K562 (cell line): ENCODE measurements around the gene HBP1. TPM values are rescaled to one million over a fixed set of nuclear protein-coding genes. Genes with fewer than 3 reads are reported as not detected.

Experiments
- ATF1 ChIP-seq, 2 experiments: fragments of 450-650 bp in 1 of 2; IDR thresholded peaks; 2 replicates each; pipeline ENCODE4 v1.6.1; 2016; ENCODE audit warnings: missing compliant biosample characterization in 1 of 2, missing genetic modification characterization in 1 of 2
- CBFA2T3 ChIP-seq: fragments of 450-650 bp; IDR thresholded peaks from 2 replicates; pipeline ENCODE4 v1.6.1; 2017
- CCNT2 ChIP-seq: IDR thresholded peaks from 2 replicates; pipeline ENCODE4 v1.6.1; 2011; ENCODE audit warnings: borderline replicate concordance, low read depth, mild to moderate bottlenecking, moderate library complexity, mixed read lengths, low read length; ENCODE audit not compliant: insufficient read length; ENCODE audit errors: extremely low read depth
- ELF2 ChIP-seq: fragments of 250-450 bp; sonication (Bioruptor Pico); IDR thresholded peaks from 2 replicates; pipeline ENCODE4 v1.5.0; 2021; ENCODE audit warnings: mild to moderate bottlenecking
- ERF ChIP-seq: fragments of 450-650 bp; formaldehyde crosslinking; IDR thresholded peaks from 2 replicates; pipeline ENCODE4 v1.4.0; 2020; ENCODE audit warnings: mild to moderate bottlenecking, mixed read lengths
- GATAD2A ChIP-seq: fragments of 450-650 bp; IDR thresholded peaks from 2 replicates; pipeline ENCODE4 v1.6.1; 2017
- HNRNPK ChIP-seq: fragments of 200-400 bp; formaldehyde crosslinking; IDR thresholded peaks from one replicate; pipeline ENCODE4 v1.6.1; 2018; ENCODE audit warnings: mild to moderate bottlenecking, low read depth, low read length; ENCODE audit not compliant: poor library complexity, severe bottlenecking
- KDM1A ChIP-seq, 2 experiments: fragments of 450-650 bp; IDR thresholded peaks; 2 replicates each; pipeline ENCODE4 v1.6.1; 2016; ENCODE audit warnings: mild to moderate bottlenecking in 2 of 2
- KDM4B ChIP-seq, 2 experiments: fragments of 450-650 bp in 1 of 2; sonication (generic) in 1 of 2; IDR thresholded peaks; 2 replicates each; pipeline ENCODE4 v1.6.1; 2016 to 2017; ENCODE audit warnings: borderline replicate concordance in 2 of 2, antibody characterized with exemption in 1 of 2, low read depth in 1 of 2, mild to moderate bottlenecking in 1 of 2
- LARP7 ChIP-seq: fragments of 450-650 bp; IDR thresholded peaks from 2 replicates; pipeline ENCODE4 v1.6.1; 2016
- LEF1 ChIP-seq: fragments of 450-650 bp; IDR thresholded peaks from 2 replicates; pipeline ENCODE4 v1.6.1; 2016; ENCODE audit warnings: mild to moderate bottlenecking
- NFIX ChIP-seq: fragments of 250-450 bp; sonication (Bioruptor Pico); IDR thresholded peaks from 2 replicates; pipeline ENCODE4 v1.4.0; 2020; ENCODE audit warnings: low read depth, mild to moderate bottlenecking, moderate library complexity
- SMARCE1 ChIP-seq: fragments of 450-650 bp; IDR thresholded peaks from 2 replicates; pipeline ENCODE4 v1.7.1; 2016; ENCODE audit warnings: mild to moderate bottlenecking
- SOX6 ChIP-seq: fragments of 450-650 bp; IDR thresholded peaks from 2 replicates; pipeline ENCODE4 v1.6.1; 2014; ENCODE audit warnings: mild to moderate bottlenecking
- ZBTB40 ChIP-seq, 2 experiments: fragments of 450-650 bp in 1 of 2; sonication (generic) in 1 of 2; formaldehyde crosslinking in 1 of 2; IDR thresholded peaks; 2 replicates each; pipeline versions ENCODE4 v1.7.1 to v1.9.0; 2016 to 2022; ENCODE audit warnings: inconsistent platforms in 1 of 2, mild to moderate bottlenecking in 1 of 2, missing genetic modification reagents in 1 of 2
- ZNF609 ChIP-seq: sonication (generic); formaldehyde crosslinking; IDR thresholded peaks from 2 replicates; pipeline ENCODE4 v1.8.1; 2023; ENCODE audit warnings: missing genetic modification reagents, mild to moderate bottlenecking, borderline replicate concordance
- polyA plus RNA-seq, 8 experiments: library from polyadenylated mRNA; depleted of rRNA in 4 of 8; stranded (reverse) in 5 of 8; unstranded in 3 of 8; fragments of >200 nt; fragmentation: Nextera tagmentation in 2 of 8; fragmentation: Illumina TruSeq in 1 of 8; extraction: Ambion mirVana in 2 of 8; extraction: Trizol in 1 of 8; gene quantifications; 2 replicates each; pipeline versions ENCODE4 v1.2.1 to v1.2.3, GENCODE V29; 2011 to 2014; ENCODE audit warnings: inconsistent platforms in 1 of 8, missing spikeins in 1 of 8
- total RNA-seq, 7 experiments: library from RNA; depleted of rRNA in 6 of 7; stranded (reverse); fragments of >200 nt in 6 of 7; fragmentation: Illumina TruSeq in 2 of 7; extraction: Trizol in 2 of 7; gene quantifications; 2 replicates each; pipeline versions ENCODE4 v1.2.1 to v1.2.3, GENCODE V29; 2011 to 2021; ENCODE audit warnings: low replicate concordance in 1 of 7

The HBP1 gene
- total and polyA plus RNA-seq, 9 of the 15 experiments (the other 6 are each of a cell fraction or from before 2014, with no cell fraction given) = 18.7 to 59.9 (median 27.0) TPM

- TF ChIP-seq HNRNPK (no peak), CCNT2 (peak; percentile 30), ERF (CRISPR knock-in tag) (no peak), GATAD2A (0 out of 2 replicates have a peak, but pooled peaks have one; percentile 57), ZNF609 (CRISPR knock-in tag) (no peak), LEF1 (peak; percentile 59), NFIX (CRISPR knock-in tag) (no peak), KDM1A (IDR thresholded peaks at IDR 0.05) (peak in 1 of 2 experiments; percentile 51; a peak in 2 of 4 replicates), LARP7 (peak; percentile 91), ZBTB40 (IDR thresholded peaks at IDR 0.05) (peak; percentile 56; the same call in 1 of the 2 replicates), ZBTB40 (CRISPR knock-in tag; IDR thresholded peaks at IDR 0.05) (no peak), CBFA2T3 (0 out of 2 replicates have a peak, but pooled peaks have one; percentile 25), SOX6 (peak; percentile 24; the same call in 1 of the 2 replicates), SMARCE1 (peak; percentile 80; the same call in 1 of the 2 replicates), ATF1 (CRISPR knock-in tag; IDR thresholded peaks at IDR 0.05) (no peak), ATF1 (tag; IDR thresholded peaks at IDR 0.05) (peak; percentile 29; the same call in 1 of the 2 replicates), ELF2 (CRISPR knock-in tag) (no peak), KDM4B (IDR thresholded peaks at IDR 0.05; ENCODE audit: borderline replicate concordance in 2 of 2, low read depth in 1 of 2) (no peak)
Measured at GRCh38 chr7:107165341-107165740, 3.5 kb upstream of the HBP1 start (continued).
